B cell (primary cell): Measurements from ENCODE around the gene PDZD2. TPM values are rescaled to one million over a fixed set of nuclear protein-coding genes. Genes with fewer than 3 reads are reported as not detected.

Source experiments
- ATAC-seq: fragments of 200-7000 bp; cut with Tn5 transposase; one replicate; pipeline ENCODE4 v1.10.0; 2021; ENCODE audit warnings: low read depth, mild to moderate bottlenecking, moderate number of reproducible peaks, moderate library complexity
- CTCF ChIA-PET: fragments of 350-600 bp; sonication (Branson Sonifier 250); formaldehyde crosslinking; loops from one replicate; lab custom pipeline; 2021; ENCODE audit warnings: antibody characterized with exemption, inconsistent platforms; lab: Charles Lee
- POLR2A ChIA-PET: fragments of 350-600 bp; sonication (Branson Sonifier 250); formaldehyde crosslinking; loops from one replicate; lab custom pipeline; 2021; ENCODE audit warnings: antibody characterized with exemption; lab: Charles Lee
- DNase-seq: peaks from one replicate; pipeline ENCODE4 v3.0.0; 2013
- H2AFZ ChIP-seq: 2 replicates; pipeline ENCODE4 v1.6.1; 2012; ENCODE audit warnings: mild to moderate bottlenecking, low read depth, low read length; ENCODE audit not compliant: insufficient read depth, poor library complexity, severe bottlenecking
- H3K27ac ChIP-seq, 2 donors: 1 replicate in 1 of 2; 2 replicates in 1 of 2; pipeline ENCODE4 v1.5.1; 2012 to 2013; ENCODE audit warnings: low read length in 2 of 2, mild to moderate bottlenecking in 2 of 2, moderate library complexity in 1 of 2
- H3K27me3 ChIP-seq, 4 experiments: fragments of 200-600 bp in 1 of 4; sonication (generic) in 1 of 4; replicated peaks in 1 of 4; 1 replicate in 2 of 4; 2 replicates in 2 of 4; pipeline versions ENCODE4 v1.6.1 to v1.7.0; 2013 to 2016; ENCODE audit warnings: low read length in 3 of 4, mild to moderate bottlenecking in 2 of 4, mixed read lengths in 1 of 4, moderate library complexity in 1 of 4; ENCODE audit not compliant: insufficient read depth in 4 of 4, control insufficient read depth in 3 of 4; ENCODE audit errors: control extremely low read depth in 1 of 4
- H3K36me3 ChIP-seq, 2 experiments: replicated peaks in 1 of 2; 1 replicate in 1 of 2; 2 replicates in 1 of 2; pipeline versions ENCODE4 v1.6.1 to v1.7.1; 2013; ENCODE audit warnings: low read length in 1 of 2; ENCODE audit not compliant: insufficient read depth in 2 of 2, control insufficient read depth in 1 of 2; ENCODE audit errors: control extremely low read depth in 1 of 2, extremely low read depth in 1 of 2
- H3K4me1 ChIP-seq, 2 donors: fragments of 200-600 bp in 1 of 2; sonication (generic) in 1 of 2; 1 replicate in 1 of 2; 2 replicates in 1 of 2; pipeline versions ENCODE4 v1.5.1 to v1.6.1; 2013 to 2017; ENCODE audit warnings: low read length in 2 of 2; ENCODE audit not compliant: control insufficient read depth in 2 of 2, insufficient read depth in 2 of 2
- H3K4me2 ChIP-seq: replicated peaks from 2 replicates; pipeline ENCODE3; 2012; ENCODE audit warnings: mild to moderate bottlenecking, low read depth, low read length; ENCODE audit not compliant: poor library complexity, severe bottlenecking
- H3K4me3 ChIP-seq, 5 experiments: fragments of 200-600 bp in 1 of 5; sonication (generic) in 1 of 5; 1 replicate in 3 of 5; 2 replicates in 2 of 5; pipeline versions ENCODE4 v1.5.1 to v1.7.0; 2011 to 2016; ENCODE audit warnings: low read length in 4 of 5, mild to moderate bottlenecking in 4 of 5, low read depth in 2 of 5, control low read depth in 1 of 5, moderate library complexity in 1 of 5; ENCODE audit not compliant: insufficient read depth in 1 of 5; ENCODE audit errors: control extremely low read depth in 1 of 5, extremely low read depth in 1 of 5
- H3K79me2 ChIP-seq: fragments of 200-600 bp; sonication (generic); one replicate; pipeline ENCODE4 v1.6.0; 2016; ENCODE audit warnings: low read length; ENCODE audit not compliant: control insufficient read depth, insufficient read depth
- H3K9ac ChIP-seq: fragments of 200-600 bp; sonication (generic); 2 replicates; pipeline ENCODE4 v1.6.1; 2017; ENCODE audit warnings: mild to moderate bottlenecking, low read length, moderate library complexity
- H3K9me3 ChIP-seq, 3 donors: one replicate each; pipeline versions ENCODE4 v1.6.1 to v1.7.1; 2013; ENCODE audit warnings: low read length in 2 of 3; ENCODE audit not compliant: control insufficient read depth in 2 of 3, insufficient read depth in 1 of 3; ENCODE audit errors: control extremely low read depth in 1 of 3
- H4K20me1 ChIP-seq: 2 replicates; pipeline ENCODE4 v1.6.0; 2012; ENCODE audit warnings: mild to moderate bottlenecking, low read length; ENCODE audit not compliant: insufficient read depth, control insufficient read depth, poor library complexity, severe bottlenecking
- H3K27ac Mint-ChIP-seq: one replicate; pipeline ENCODE4 v1.8.0; 2021; ENCODE audit warnings: mixed read lengths
- H3K27me3 Mint-ChIP-seq: one replicate; pipeline ENCODE4 v1.8.0; 2021; ENCODE audit warnings: mixed read lengths
- H3K4me1 Mint-ChIP-seq: one replicate; pipeline ENCODE4 v1.8.0; 2021; ENCODE audit warnings: mixed read lengths
- H3K4me3 Mint-ChIP-seq: one replicate; pipeline ENCODE4 v1.8.0; 2021; ENCODE audit warnings: mixed read lengths
- H3K9me3 Mint-ChIP-seq: one replicate; pipeline ENCODE4 v1.8.0; 2022; ENCODE audit warnings: mixed read lengths; ENCODE audit not compliant: insufficient read depth
- CTCF ChIP-seq: fragments of 200-600 bp; IDR thresholded peaks from one replicate; pipeline ENCODE4 v1.8.0; 2022; ENCODE audit warnings: antibody characterized with exemption, mild to moderate bottlenecking
- EZH2 ChIP-seq: IDR thresholded peaks from 2 replicates; pipeline ENCODE4 v1.6.1; 2012; ENCODE audit warnings: borderline replicate concordance, low read depth, mild to moderate bottlenecking, moderate library complexity, low read length; ENCODE audit not compliant: insufficient read depth, poor library complexity, severe bottlenecking
- WGBS: methylation state at CpG from one replicate; pipeline ENCODE4 v1.1.5; 2013; ENCODE audit warnings: missing lambda C conversion rate; ENCODE audit not compliant: insufficient coverage; 5-methylcytosine and 5-hydroxymethylcytosine counted together
- intact Hi-C: fragments of 100-400 bp; cut with micrococcal nuclease; formaldehyde crosslinking; loops from one replicate; pipeline ENCODE4 v1.10.0; 2022
- polyA plus RNA-seq: library from polyadenylated mRNA; depleted of rRNA; stranded (reverse); fragments of >200 nt; gene quantifications from 2 replicates; pipeline ENCODE4 v1.2.3, GENCODE V29; 2012
- total RNA-seq, 2 donors: library from RNA; stranded (reverse); fragments of 120-200 nt in 1 of 2; gene quantifications; 1 replicate in 1 of 2; 2 replicates in 1 of 2; pipeline versions ENCODE4 v1.2.3 to v1.2.4, GENCODE V29; 2013 to 2022

Gene PDZD2
- total and polyA plus RNA-seq, 2 donors (not counting 1 experiment from before 2014, with no cell fraction given): not detected

GRCh38 chr5:31963358-31964006 lies 324.6 kb downstream of the PDZD2 start:
- Histone ChIP-seq H4K20me1 (no peaks in the 10 kb centered on the region), H3K4me2 (no peak overlapping the region), H2AFZ (no peak overlapping the region), H3K27me3 (no peaks in the 10 kb centered on the region), H3K9me3 (no peaks in the 10 kb centered on the region), H3K9ac (no peak overlapping the region), H3K27ac (no peak overlapping the region), H3K4me3 (no peak overlapping the region), H3K36me3 (no peaks in the 10 kb centered on the region), H3K79me2 (no peaks in the 10 kb centered on the region), H3K4me1 (no peaks in the 10 kb centered on the region)
- CTCF ChIA-PET: no interaction called here
- TF ChIP-seq EZH2 (no peak), CTCF (no peak)
- no peak for ATAC-seq
- no peak overlapping the region for H3K4me3 Mint-ChIP-seq
- DNase-seq: no peak
- POLR2A ChIA-PET: no interaction called here
- no peak overlapping the region for H3K27ac Mint-ChIP-seq
- 85% methylated on average over 13 of the region's 13 CpGs for WGBS
- H3K9me3 Mint-ChIP-seq: no peaks in the 10 kb centered on the region
- intact Hi-C loops: no loop called here
- no peaks in the 10 kb centered on the region for H3K27me3 Mint-ChIP-seq
- no peaks in the 10 kb centered on the region for H3K4me1 Mint-ChIP-seq

- CTCF ChIA-PET: no interaction called here
- POLR2A ChIA-PET: no interaction called here
Measured at GRCh38 chr5:31964007-31964360, 325.1 kb downstream of the PDZD2 start.

More at GRCh38 chr5:31964007-31964360, 325.1 kb downstream of the PDZD2 start:
- H3K4me2 ChIP-seq: no peak overlapping the region
- intact Hi-C loops: no loop called here
- no peaks in the 10 kb centered on the region for H3K27me3 ChIP-seq
- no peak overlapping the region for H2AFZ ChIP-seq
- TF ChIP-seq EZH2: no peak
- TF ChIP-seq CTCF: no peak
- no peaks in the 10 kb centered on the region for H3K36me3 ChIP-seq
- H3K27ac ChIP-seq: no peak overlapping the region
- ATAC-seq (no peak), DNase-seq (no peak)
- H3K4me1 Mint-ChIP-seq: no peaks in the 10 kb centered on the region
- whole genome bisulfite sequencing: no CpG with 5 or more reads among the region's 2 CpGs
- no peaks in the 10 kb centered on the region for H3K4me1 ChIP-seq
- no peaks in the 10 kb centered on the region for H3K9me3 ChIP-seq
- no peak overlapping the region for H3K27ac Mint-ChIP-seq
- no peak overlapping the region for H3K9ac ChIP-seq
- H3K4me3 Mint-ChIP-seq: no peak overlapping the region
- no peaks in the 10 kb centered on the region for H3K27me3 Mint-ChIP-seq
- H4K20me1 ChIP-seq: no peaks in the 10 kb centered on the region
- H3K79me2 ChIP-seq: no peaks in the 10 kb centered on the region
- no peaks in the 10 kb centered on the region for H3K9me3 Mint-ChIP-seq
- H3K4me3 ChIP-seq: no peak overlapping the region
